HepG2 (cell line): ENCODE data around the gene ADGRL1. TPM values are rescaled to one million over a fixed set of nuclear protein-coding genes. Genes with fewer than 3 reads are reported as not detected.
A peak's percentile ranks its signal among the peaks of the same experiment; 100 is the strongest.

ENCODE experiments used
- DPF2 ChIP-seq: sonication (generic); formaldehyde crosslinking; IDR thresholded peaks from 2 replicates; pipeline ENCODE4 v1.4.0; 2020; ENCODE audit warnings: mild to moderate bottlenecking, low read depth, missing genetic modification reagents, borderline replicate concordance
- EHMT2 ChIP-seq: fragments of 200-600 bp; sonication (generic); IDR thresholded peaks from 2 replicates; pipeline ENCODE4 v1.7.0; 2017; ENCODE audit warnings: antibody characterized with exemption, low read depth, low read length, borderline replicate concordance
- ELF3 ChIP-seq: IDR thresholded peaks from 2 replicates; pipeline ENCODE4 v1.6.1; 2016; ENCODE audit warnings: missing genetic modification reagents, missing compliant biosample characterization
- GABPB1 ChIP-seq: IDR thresholded peaks from 2 replicates; pipeline ENCODE4 v1.6.1; 2016; ENCODE audit warnings: mild to moderate bottlenecking, missing genetic modification reagents, moderate library complexity, missing compliant biosample characterization
- POLR2AphosphoS2 ChIP-seq: IDR thresholded peaks from 2 replicates; pipeline ENCODE4 v1.6.1; 2011; ENCODE audit warnings: low read depth, low read length, improper control_type of control experiment
- PRPF4 ChIP-seq: fragments of 200-400 bp; formaldehyde crosslinking; IDR thresholded peaks from 2 replicates; pipeline ENCODE4 v1.6.1; 2016; ENCODE audit warnings: low read length, low read depth; ENCODE audit not compliant: poor library complexity, severe bottlenecking
- PTBP1 ChIP-seq: fragments of 200-400 bp; formaldehyde crosslinking; IDR thresholded peaks from 2 replicates; pipeline ENCODE4 v1.6.1; 2018; ENCODE audit warnings: low read length, low read depth; ENCODE audit not compliant: poor library complexity, severe bottlenecking
- SAFB2 ChIP-seq: sonication (generic); formaldehyde crosslinking; IDR thresholded peaks from 2 replicates; pipeline ENCODE4 v1.5.1; 2020; ENCODE audit warnings: missing genetic modification reagents, low read depth, mild to moderate bottlenecking, borderline replicate concordance
- SETDB1 ChIP-seq: sonication (generic); formaldehyde crosslinking; IDR thresholded peaks from 2 replicates; pipeline ENCODE4 v1.5.1; 2020; ENCODE audit warnings: missing genetic modification reagents, mild to moderate bottlenecking, borderline replicate concordance
- SKI ChIP-seq: fragments of 450-650 bp; IDR thresholded peaks from one replicate; pipeline ENCODE4 v1.6.1; 2018; ENCODE audit warnings: mild to moderate bottlenecking; ENCODE audit not compliant: partially characterized antibody
- SMAD3 ChIP-seq: sonication (generic); formaldehyde crosslinking; IDR thresholded peaks from 2 replicates; pipeline ENCODE4 v1.4.0; 2020; ENCODE audit warnings: missing genetic modification reagents
- SP5 ChIP-seq: IDR thresholded peaks from 2 replicates; pipeline ENCODE4 v1.6.1; 2016; ENCODE audit warnings: low read depth, borderline replicate concordance
- TBX3 ChIP-seq: fragments of 450-650 bp; IDR thresholded peaks from 2 replicates; pipeline ENCODE4 v1.6.1; 2017; ENCODE audit warnings: antibody characterized with exemption, mild to moderate bottlenecking, inconsistent platforms, borderline replicate concordance
- ZBTB8A ChIP-seq: sonication (generic); formaldehyde crosslinking; IDR thresholded peaks from 2 replicates; pipeline ENCODE4 v1.4.0; 2020; ENCODE audit warnings: mild to moderate bottlenecking, low read depth, missing genetic modification reagents, borderline replicate concordance
- ZC3H4 ChIP-seq: sonication (generic); formaldehyde crosslinking; IDR thresholded peaks from 2 replicates; pipeline ENCODE4 v1.4.0; 2020; ENCODE audit warnings: missing genetic modification reagents, borderline replicate concordance
- ZNF12 ChIP-seq: sonication (generic); formaldehyde crosslinking; IDR thresholded peaks from 2 replicates; pipeline ENCODE4 v1.5.0; 2020; ENCODE audit warnings: missing genetic modification reagents
- ZNF24 ChIP-seq: fragments of 450-650 bp; IDR thresholded peaks from 2 replicates; pipeline ENCODE4 v1.6.1; 2017; ENCODE audit warnings: antibody characterized with exemption, mild to moderate bottlenecking
- ZNF260 ChIP-seq: sonication (generic); formaldehyde crosslinking; IDR thresholded peaks from 2 replicates; pipeline ENCODE4 v1.4.0; 2020; ENCODE audit warnings: missing genetic modification reagents, low read depth, mild to moderate bottlenecking, borderline replicate concordance
- ZNF629 ChIP-seq: sonication (generic); formaldehyde crosslinking; conservative IDR thresholded peaks from 2 replicates; pipeline ENCODE4 v1.5.0; 2020; ENCODE audit warnings: missing genetic modification reagents
- ZNF652 ChIP-seq: IDR thresholded peaks from 2 replicates; pipeline ENCODE4 v1.6.1; 2016; ENCODE audit warnings: low read depth, borderline replicate concordance
- ZNF772 ChIP-seq: sonication (generic); formaldehyde crosslinking; IDR thresholded peaks from 2 replicates; pipeline ENCODE4 v1.5.0; 2020; ENCODE audit warnings: mild to moderate bottlenecking, missing genetic modification reagents
- ZNF790 ChIP-seq: sonication (generic); formaldehyde crosslinking; IDR thresholded peaks from 2 replicates; pipeline ENCODE4 v1.8.0; 2022; ENCODE audit warnings: missing genetic modification reagents, mild to moderate bottlenecking, borderline replicate concordance
- polyA plus RNA-seq, 8 experiments: library from polyadenylated mRNA; depleted of rRNA in 3 of 8; stranded (reverse) in 7 of 8; unstranded in 1 of 8; fragments of >200 nt; fragmentation: Illumina TruSeq in 4 of 8; extraction: Trizol in 4 of 8; gene quantifications; 2 replicates each; pipeline versions ENCODE4 v1.2.1 to v1.2.3, GENCODE V29; 2011 to 2016; ENCODE audit warnings: low read depth in 4 of 8, missing spikeins in 1 of 8, mixed read lengths in 1 of 8; ENCODE audit not compliant: insufficient read depth in 1 of 8
- total RNA-seq, 5 experiments: library from RNA; depleted of rRNA; stranded (reverse); fragments of >200 nt; fragmentation: Illumina TruSeq; extraction: Trizol; gene quantifications; 2 replicates each; pipeline ENCODE4 v1.2.3, GENCODE V29; 2016; ENCODE audit warnings: low read depth in 1 of 5
- TF ChIP-seq, protein P1 (sequence below): sonication (generic); formaldehyde crosslinking; IDR thresholded peaks from 2 replicates; pipeline ENCODE4 v1.5.1; 2020; ENCODE audit warnings: missing genetic modification reagents, mild to moderate bottlenecking, borderline replicate concordance
- TF ChIP-seq, protein P2 (sequence below): sonication (generic); formaldehyde crosslinking; IDR thresholded peaks from 2 replicates; pipeline ENCODE4 v1.9.0; 2021; ENCODE audit warnings: mild to moderate bottlenecking, missing genetic modification reagents

Gene ADGRL1
- total and polyA plus RNA-seq, 2 of the 13 experiments (the other 11 are each of a cell fraction or from before 2014, with no cell fraction given), result 0.49 to 1.7 TPM

DNA sequence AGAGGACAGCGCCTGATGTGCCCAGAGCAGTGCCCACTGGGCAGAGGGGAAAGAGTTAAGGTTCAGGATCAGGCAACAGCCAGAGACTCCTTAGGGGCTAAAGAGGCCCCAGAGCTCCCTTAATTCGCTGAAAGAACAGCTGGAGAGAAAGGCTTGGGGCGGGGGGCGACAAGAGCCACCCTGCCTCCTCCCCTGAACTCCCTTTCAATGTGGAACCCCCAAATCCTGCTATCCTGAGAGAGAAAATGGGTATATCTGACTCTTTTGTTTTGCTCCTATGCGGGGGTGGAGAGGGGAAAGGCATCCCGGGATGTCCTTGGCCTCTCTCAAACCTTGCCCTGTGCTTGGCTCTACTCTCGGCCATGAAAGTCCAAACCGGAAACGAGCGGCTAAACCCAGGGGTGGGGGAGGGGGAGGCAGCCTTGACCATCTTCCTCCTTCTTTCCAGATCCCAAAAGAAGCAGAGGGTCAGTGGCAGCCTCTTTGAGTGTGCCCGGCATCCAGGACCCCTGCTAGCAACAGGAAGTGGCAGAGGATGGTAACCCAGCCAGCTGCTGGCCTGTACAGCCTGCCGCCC lies 93.1 kb downstream of the ADGRL1 start (continued):
- TF ChIP-seq, protein P1, sequence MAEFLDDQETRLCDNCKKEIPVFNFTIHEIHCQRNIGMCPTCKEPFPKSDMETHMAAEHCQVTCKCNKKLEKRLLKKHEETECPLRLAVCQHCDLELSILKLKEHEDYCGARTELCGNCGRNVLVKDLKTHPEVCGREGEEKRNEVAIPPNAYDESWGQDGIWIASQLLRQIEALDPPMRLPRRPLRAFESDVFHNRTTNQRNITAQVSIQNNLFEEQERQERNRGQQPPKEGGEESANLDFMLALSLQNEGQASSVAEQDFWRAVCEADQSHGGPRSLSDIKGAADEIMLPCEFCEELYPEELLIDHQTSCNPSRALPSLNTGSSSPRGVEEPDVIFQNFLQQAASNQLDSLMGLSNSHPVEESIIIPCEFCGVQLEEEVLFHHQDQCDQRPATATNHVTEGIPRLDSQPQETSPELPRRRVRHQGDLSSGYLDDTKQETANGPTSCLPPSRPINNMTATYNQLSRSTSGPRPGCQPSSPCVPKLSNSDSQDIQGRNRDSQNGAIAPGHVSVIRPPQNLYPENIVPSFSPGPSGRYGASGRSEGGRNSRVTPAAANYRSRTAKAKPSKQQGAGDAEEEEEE, result no peak
- TF ChIP-seq POLR2AphosphoS2, result no peak
- TF ChIP-seq SETDB1 (CRISPR knock-in tag), result no peak
- no peak for TF ChIP-seq EHMT2
- no peak for TF ChIP-seq SMAD3 (CRISPR knock-in tag)
- TF ChIP-seq TBX3, result no peak
- 0 out of 2 replicates have a peak, but pooled peaks have one; percentile 9 for TF ChIP-seq ZNF772 (CRISPR knock-in tag)
- TF ChIP-seq, protein P2, sequence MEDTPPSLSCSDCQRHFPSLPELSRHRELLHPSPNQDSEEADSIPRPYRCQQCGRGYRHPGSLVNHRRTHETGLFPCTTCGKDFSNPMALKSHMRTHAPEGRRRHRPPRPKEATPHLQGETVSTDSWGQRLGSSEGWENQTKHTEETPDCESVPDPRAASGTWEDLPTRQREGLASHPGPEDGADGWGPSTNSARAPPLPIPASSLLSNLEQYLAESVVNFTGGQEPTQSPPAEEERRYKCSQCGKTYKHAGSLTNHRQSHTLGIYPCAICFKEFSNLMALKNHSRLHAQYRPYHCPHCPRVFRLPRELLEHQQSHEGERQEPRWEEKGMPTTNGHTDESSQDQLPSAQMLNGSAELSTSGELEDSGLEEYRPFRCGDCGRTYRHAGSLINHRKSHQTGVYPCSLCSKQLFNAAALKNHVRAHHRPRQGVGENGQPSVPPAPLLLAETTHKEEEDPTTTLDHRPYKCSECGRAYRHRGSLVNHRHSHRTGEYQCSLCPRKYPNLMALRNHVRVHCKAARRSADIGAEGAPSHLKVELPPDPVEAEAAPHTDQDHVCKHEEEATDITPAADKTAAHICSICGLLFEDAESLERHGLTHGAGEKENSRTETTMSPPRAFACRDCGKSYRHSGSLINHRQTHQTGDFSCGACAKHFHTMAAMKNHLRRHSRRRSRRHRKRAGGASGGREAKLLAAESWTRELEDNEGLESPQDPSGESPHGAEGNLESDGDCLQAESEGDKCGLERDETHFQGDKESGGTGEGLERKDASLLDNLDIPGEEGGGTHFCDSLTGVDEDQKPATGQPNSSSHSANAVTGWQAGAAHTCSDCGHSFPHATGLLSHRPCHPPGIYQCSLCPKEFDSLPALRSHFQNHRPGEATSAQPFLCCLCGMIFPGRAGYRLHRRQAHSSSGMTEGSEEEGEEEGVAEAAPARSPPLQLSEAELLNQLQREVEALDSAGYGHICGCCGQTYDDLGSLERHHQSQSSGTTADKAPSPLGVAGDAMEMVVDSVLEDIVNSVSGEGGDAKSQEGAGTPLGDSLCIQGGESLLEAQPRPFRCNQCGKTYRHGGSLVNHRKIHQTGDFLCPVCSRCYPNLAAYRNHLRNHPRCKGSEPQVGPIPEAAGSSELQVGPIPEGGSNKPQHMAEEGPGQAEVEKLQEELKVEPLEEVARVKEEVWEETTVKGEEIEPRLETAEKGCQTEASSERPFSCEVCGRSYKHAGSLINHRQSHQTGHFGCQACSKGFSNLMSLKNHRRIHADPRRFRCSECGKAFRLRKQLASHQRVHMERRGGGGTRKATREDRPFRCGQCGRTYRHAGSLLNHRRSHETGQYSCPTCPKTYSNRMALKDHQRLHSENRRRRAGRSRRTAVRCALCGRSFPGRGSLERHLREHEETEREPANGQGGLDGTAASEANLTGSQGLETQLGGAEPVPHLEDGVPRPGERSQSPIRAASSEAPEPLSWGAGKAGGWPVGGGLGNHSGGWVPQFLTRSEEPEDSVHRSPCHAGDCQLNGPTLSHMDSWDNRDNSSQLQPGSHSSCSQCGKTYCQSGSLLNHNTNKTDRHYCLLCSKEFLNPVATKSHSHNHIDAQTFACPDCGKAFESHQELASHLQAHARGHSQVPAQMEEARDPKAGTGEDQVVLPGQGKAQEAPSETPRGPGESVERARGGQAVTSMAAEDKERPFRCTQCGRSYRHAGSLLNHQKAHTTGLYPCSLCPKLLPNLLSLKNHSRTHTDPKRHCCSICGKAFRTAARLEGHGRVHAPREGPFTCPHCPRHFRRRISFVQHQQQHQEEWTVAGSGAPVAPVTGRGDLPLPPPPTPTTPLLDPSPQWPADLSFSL (CRISPR knock-in tag), result no peak
- no peak for TF ChIP-seq ZBTB8A (CRISPR knock-in tag)
- TF ChIP-seq ZC3H4 (CRISPR knock-in tag), result no peak
- TF ChIP-seq ZNF12 (CRISPR knock-in tag), result no peak
- TF ChIP-seq ELF3, result peak; percentile 68
- TF ChIP-seq PRPF4, result peak; percentile 17
- no peak for TF ChIP-seq SAFB2 (CRISPR knock-in tag)
- TF ChIP-seq SKI, result no peak
- TF ChIP-seq ZNF790 (CRISPR knock-in tag), result no peak
- TF ChIP-seq ZNF629 (CRISPR knock-in tag), result peak; percentile 57; the same call in 1 of the 2 replicates
- peak; percentile 36 for TF ChIP-seq ZNF652
- TF ChIP-seq SP5, result no peak
- no peak for TF ChIP-seq DPF2 (CRISPR knock-in tag)
- no peak for TF ChIP-seq PTBP1
- TF ChIP-seq GABPB1 (CRISPR knock-in tag), result peak; percentile 80
- no peak for TF ChIP-seq ZNF260 (CRISPR knock-in tag)
- TF ChIP-seq ZNF24, result no peak
